ENCODE data around the gene FAM120B. TPM values are rescaled to one million over a fixed set of nuclear protein-coding genes. Genes with fewer than 3 reads are reported as not detected.
"Not testable (repeated sequence)": the region's sequence is repeated elsewhere in the genome, so short reads cannot be mapped to it uniquely, and the experiment has no call there.

The FAM120B gene
- total and polyA plus RNA-seq, 8 donors, result 5.6 to 18.7 (median 11.7) TPM

DNA sequence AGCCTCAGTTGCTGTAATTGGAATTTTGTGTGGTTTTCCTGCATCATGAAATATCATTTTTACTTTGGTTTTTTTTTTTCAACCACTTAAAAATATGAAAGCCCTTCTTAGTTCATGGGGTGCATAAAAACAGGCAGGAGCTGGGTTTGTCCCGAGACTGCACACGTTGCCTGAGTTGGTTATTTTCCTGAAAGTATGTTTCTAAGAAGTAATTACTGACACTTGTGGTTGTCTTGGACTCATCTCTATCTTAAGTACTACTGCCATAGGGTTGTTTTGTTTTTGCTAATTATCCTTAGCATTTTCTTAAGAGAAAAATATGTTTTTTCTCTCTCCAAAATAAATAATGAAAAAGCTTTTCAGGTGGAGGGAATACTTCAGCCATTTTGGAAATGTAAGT, 40.1 kb downstream of the FAM120B start:
- no peak overlapping the region for H3K4me3 ChIP-seq
- no peak for FAIRE-seq
- ATAC-seq, result no peak
- TF ChIP-seq, protein P1, sequence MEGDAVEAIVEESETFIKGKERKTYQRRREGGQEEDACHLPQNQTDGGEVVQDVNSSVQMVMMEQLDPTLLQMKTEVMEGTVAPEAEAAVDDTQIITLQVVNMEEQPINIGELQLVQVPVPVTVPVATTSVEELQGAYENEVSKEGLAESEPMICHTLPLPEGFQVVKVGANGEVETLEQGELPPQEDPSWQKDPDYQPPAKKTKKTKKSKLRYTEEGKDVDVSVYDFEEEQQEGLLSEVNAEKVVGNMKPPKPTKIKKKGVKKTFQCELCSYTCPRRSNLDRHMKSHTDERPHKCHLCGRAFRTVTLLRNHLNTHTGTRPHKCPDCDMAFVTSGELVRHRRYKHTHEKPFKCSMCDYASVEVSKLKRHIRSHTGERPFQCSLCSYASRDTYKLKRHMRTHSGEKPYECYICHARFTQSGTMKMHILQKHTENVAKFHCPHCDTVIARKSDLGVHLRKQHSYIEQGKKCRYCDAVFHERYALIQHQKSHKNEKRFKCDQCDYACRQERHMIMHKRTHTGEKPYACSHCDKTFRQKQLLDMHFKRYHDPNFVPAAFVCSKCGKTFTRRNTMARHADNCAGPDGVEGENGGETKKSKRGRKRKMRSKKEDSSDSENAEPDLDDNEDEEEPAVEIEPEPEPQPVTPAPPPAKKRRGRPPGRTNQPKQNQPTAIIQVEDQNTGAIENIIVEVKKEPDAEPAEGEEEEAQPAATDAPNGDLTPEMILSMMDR (IDR thresholded peaks at IDR 0.05), result no peak
- no peaks in the 10 kb centered on the region for H3K9me3 ChIP-seq
- no peak overlapping the region for H3K27ac ChIP-seq
- H3K36me3 ChIP-seq, result peaks cover 0 to 16% (median 5%) of the 10 kb centered on the region in 3 donors
- intact Hi-C loops (cut with DNase I), result no loop called here
- DNase-seq, result no peak
- 95 to 97% methylated on average over 2 of the region's 2 CpGs for WGBS, 2 donors
- H3K4me1 ChIP-seq, result no peaks in the 10 kb centered on the region
- no peaks in the 10 kb centered on the region for H3K27me3 ChIP-seq

DNA sequence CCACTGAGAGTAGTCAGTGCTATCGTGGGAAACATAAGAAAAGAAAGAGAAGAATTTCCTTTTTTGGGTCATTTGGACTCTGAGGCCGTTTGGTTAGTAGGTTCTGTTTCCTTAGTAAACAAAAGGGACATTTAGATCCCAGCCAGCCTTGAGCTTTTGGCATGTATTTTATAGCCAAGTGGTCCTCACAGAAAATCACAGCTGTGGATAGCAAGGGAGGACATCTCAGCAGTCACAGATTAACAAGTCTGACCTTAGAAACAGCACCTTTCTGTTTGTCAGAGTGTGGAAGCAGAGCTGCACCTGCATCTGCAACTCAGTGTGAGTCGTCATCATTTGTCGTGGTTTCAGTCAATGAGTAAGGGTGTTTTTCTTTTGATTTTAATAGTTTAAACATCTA, 40.5 kb downstream of the FAM120B start:
- Histone ChIP-seq H3K36me3 (peaks cover 0 to 16% (median 5%) of the 10 kb centered on the region in 3 donors), H3K27ac (no peak overlapping the region), H3K9me3 (no peaks in the 10 kb centered on the region), H3K4me3 (no peak overlapping the region), H3K27me3 (no peaks in the 10 kb centered on the region), H3K4me1 (no peaks in the 10 kb centered on the region)
- DNase-seq, result no peak
- TF ChIP-seq, protein P1 (IDR thresholded peaks at IDR 0.05), result no peak
- no peak for ATAC-seq
- 68 to 71% methylated on average over 4 of the region's 4 CpGs for WGBS, 2 donors
- intact Hi-C loops (cut with DNase I), result no loop called here
- FAIRE-seq, result no peak

- no peaks in the 10 kb centered on the region for H3K27me3 ChIP-seq
- 89 to 92% methylated on average over 6 of the region's 6 CpGs for WGBS, 2 donors
- TF ChIP-seq, protein P1 (IDR thresholded peaks at IDR 0.05), result no peak
- H3K4me1 ChIP-seq, result no peaks in the 10 kb centered on the region
- DNase-seq, result no peak
- no peak overlapping the region for H3K4me3 ChIP-seq
- H3K9me3 ChIP-seq, result no peaks in the 10 kb centered on the region
- peaks cover 0 to 16% (median 5%) of the 10 kb centered on the region in 3 donors for H3K36me3 ChIP-seq
- no peak overlapping the region for H3K27ac ChIP-seq
- FAIRE-seq, result no peak
- no peak for ATAC-seq
- intact Hi-C loops (cut with DNase I), result no loop called here
Measured at GRCh38 chr6:170347975-170348374, 41.4 kb downstream of the FAM120B start.

DNA sequence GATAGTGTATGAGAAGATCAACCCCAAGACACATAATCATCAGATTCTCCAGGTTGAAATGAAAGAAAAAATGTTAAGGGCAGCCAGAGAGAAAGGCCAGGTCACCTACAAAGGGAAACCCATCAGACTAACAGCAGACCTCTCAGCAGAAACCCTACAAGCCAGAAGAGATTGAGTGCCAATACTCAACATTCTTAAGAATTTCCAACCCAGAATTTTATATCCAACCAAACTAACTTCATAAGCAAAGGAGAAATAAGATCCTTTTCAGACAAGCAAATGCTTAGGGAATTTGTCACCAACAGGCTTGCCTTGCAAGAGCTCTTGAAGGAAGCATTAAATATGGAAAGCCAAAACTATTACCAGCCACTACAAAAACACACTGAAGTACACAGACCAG, 44.9 kb downstream of the FAM120B start:
- ATAC-seq; H3K27me3 ChIP-seq; H3K4me3 ChIP-seq; FAIRE-seq; intact Hi-C loops (cut with DNase I); DNase-seq; H3K27ac ChIP-seq; H3K4me1 ChIP-seq; H3K9me3 ChIP-seq: not testable (repeated sequence)
- peaks cover 0 to 16% (median 5%) of the 10 kb centered on the region in 3 donors for H3K36me3 ChIP-seq

DNA sequence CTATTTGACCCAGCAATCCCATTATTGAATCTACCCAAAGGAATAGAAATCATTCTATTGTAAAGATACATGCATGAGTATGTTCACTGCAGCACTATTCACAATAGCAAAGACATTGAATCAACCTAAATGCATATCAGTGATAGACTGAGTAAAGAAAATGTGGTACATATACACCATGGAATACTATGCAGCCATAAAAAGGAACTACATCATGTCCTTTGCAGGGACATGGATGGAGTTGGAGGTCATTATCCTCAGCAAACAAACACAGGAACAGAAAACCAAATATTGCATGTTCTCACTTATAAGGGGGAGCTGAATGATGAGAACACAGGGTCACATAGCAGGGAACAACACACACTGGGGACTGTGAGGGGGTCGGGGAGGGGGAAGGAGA, 48.6 kb downstream of the FAM120B start:
- DNase-seq; H3K9me3 ChIP-seq; H3K27ac ChIP-seq; H3K36me3 ChIP-seq; H3K4me1 ChIP-seq; H3K4me3 ChIP-seq; intact Hi-C loops (cut with DNase I); ATAC-seq; H3K27me3 ChIP-seq; FAIRE-seq: not testable (repeated sequence)
- WGBS, 2 donors, result 100% methylated on average over 1 of the region's 1 CpG

DNA sequence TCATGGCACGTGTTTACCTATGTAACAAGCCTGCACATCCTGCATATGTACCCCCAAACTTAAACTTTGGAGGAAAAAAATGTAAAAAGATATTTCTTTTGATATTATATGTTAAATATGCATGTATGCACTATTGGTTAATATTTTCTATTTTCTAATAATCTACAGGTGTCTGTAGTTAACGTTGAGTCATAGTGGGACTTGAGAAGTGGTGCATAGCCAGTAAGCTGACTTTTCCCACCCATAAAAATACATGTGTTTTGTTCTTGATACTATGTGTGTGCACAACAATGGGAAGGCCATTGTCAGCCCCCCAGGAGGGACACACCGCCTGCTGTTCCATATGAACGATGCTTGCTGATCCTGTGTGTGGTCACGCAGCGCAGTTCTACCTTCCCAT, 49.1 kb downstream of the FAM120B start:
- H3K4me3 ChIP-seq, result no peak overlapping the region
- no peak overlapping the region for H3K27ac ChIP-seq
- intact Hi-C loops (cut with DNase I), result no loop called here
- WGBS, 2 donors, result 94 to 95% methylated on average over 6 of the region's 6 CpGs
- TF ChIP-seq, protein P1 (IDR thresholded peaks at IDR 0.05), result no peak
- no peaks in the 10 kb centered on the region for H3K27me3 ChIP-seq
- no peaks in the 10 kb centered on the region for H3K4me1 ChIP-seq
- FAIRE-seq (no peak), ATAC-seq (no peak), DNase-seq (no peak)
- H3K36me3 ChIP-seq, result no peaks in the 10 kb centered on the region
- no peaks in the 10 kb centered on the region for H3K9me3 ChIP-seq
